GM21619 (cell line): ENCODE measurements around the gene FRS3.
A peak's percentile ranks its signal among the peaks of the same experiment; 100 is the strongest.
"Not testable (repeated sequence)": the region's sequence is repeated elsewhere in the genome, so short reads cannot be mapped to it uniquely, and the experiment has no call there.

ENCODE experiments used
- ATAC-seq: cut with Tn5 transposase; IDR thresholded peaks from one replicate; pipeline ENCODE4 v1.9.1; 2021; ENCODE audit not compliant: unreplicated experiment

The FRS3 gene, protein sequence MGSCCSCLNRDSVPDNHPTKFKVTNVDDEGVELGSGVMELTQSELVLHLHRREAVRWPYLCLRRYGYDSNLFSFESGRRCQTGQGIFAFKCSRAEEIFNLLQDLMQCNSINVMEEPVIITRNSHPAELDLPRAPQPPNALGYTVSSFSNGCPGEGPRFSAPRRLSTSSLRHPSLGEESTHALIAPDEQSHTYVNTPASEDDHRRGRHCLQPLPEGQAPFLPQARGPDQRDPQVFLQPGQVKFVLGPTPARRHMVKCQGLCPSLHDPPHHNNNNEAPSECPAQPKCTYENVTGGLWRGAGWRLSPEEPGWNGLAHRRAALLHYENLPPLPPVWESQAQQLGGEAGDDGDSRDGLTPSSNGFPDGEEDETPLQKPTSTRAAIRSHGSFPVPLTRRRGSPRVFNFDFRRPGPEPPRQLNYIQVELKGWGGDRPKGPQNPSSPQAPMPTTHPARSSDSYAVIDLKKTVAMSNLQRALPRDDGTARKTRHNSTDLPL

DNA sequence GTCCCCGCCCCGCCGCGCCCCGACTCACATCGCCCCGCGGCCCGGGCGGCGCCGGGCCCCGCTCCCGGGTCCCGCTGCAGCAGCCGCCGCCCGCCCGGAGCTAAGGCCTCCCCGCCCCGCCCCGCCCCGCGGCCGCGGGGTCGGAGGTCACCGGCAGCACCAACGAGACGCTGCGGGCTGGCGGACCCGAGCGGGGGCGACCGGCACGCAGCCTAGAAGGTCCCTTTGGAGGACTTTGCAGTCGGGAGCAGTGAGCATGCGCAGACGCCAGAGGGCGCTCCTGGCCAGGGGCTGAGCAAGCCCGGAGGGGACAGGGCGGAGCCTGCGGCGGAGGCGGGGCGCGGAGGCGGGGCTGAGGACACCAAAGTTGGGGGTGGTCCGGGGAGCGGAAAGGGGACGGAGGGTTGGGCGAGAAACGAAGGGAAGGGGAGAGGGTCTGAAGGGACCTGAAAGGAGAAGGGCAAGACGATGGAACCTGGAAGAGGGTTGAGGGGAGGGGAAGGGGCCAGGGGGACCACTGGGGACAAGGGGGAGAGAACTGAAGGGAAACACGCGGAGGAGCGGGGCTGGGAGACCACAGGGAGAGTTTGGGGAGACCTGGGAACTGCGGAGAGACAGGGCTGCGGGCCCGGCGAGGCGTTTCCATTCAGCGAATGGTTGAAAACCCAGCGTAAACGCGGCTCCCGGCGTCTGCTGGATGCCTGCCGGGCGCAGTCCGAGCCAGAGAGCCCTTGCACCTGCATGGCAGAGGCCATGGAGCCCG is at the start of gene FRS3:
Gene FRS3 (minus strand): TSS at position 113 of the 763 bp plus-strand sequence. CDS start 2,913 bp downstream, outside the sequence.
- ATAC-seq: peak; percentile 85

DNA sequence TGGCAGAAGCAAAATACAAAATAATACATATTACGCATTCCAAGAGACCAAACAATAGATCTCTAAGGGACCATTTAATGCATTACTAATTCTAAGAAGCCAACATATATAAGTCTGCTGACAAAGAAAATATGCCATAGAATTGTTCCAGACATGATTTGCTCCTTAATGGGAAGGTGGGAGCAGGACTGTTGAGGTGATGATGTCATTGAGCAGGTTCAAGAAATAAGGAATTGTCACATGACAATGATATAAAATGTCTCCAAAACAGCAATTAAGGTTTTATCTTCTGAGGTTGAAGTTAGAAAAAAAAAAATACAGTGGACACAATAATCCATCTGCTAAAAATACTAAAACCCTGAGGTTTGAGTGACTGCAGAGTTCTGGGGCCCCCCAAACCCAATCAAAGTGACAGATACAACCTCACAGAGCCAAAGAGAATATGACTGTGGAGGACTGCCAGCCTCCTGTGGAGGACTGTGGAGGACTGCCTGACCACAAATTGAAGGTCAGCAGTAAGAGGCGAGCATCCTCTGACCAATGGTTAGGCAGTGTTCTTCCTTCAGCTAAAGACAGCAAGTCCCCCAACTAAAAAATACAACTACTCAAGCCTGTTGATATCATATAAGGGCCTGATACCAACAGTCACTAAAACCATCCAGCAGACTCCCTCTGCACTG is 46.8 kb upstream of the FRS3 start:
- no peak for ATAC-seq

DNA sequence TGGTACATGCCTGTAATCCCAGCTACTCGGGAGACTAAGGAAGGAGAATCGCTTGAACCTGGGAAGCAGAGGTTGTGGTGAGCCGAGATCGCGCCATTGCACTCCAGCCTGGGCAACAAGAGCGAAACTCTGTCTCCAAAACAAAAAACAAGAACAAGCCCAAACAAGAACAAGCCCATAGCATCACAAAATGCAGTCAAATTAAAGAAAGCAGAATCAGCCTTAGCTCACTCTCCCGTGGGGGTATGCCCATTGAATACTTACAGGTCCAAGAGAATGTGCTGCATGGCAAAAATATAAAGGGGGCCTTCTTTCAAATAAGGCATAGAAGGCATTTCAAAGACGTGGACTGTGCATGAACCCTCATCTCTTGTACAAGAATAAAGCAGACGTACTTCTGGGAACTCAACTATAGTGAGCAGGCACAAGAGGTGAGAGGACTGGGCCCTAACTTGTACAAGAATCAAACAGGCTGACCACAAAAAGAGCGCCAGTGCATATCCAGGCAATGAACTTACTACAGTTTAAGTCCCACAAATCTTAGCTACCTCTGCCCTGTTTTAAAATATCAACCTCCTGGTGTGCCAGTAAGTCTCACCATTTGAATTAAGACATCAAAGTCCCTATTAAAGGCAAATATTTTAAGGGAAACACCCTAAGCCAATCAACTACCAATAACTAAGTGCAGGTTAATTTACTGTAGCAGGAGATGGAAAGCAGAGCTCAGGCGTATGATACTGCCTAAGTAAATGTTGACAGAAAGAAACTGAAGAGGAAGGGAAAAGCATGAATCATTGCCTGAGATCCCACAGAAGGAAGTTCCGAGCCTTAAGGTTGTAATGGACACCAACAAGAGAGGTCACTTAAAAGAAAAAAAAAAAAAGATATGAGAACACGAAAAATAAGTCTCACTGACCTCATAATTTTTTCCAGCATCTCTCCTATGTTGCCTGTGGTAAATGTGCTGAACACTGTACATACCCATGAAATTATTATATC is 45.2 kb upstream of the FRS3 start:
- ATAC-seq: no peak

DNA sequence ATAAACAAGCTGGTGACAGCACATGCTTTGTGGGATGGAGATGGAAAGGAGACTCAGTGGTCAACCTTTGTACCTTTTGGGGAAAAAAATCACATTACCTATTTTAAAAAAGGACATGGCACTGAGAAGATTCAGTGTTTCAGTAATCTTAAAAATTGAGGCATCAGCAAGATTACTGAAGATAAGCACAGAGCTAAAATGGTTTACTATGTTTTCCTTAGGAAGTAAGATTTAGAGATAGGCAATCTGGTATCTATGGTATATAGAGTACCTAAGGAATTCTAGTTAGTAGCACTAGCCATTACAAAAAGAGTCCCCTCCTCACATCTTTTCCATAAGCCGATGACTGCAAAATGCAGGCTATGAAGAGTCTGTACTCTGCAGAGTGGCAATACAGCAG is 43.5 kb upstream of the FRS3 start:
- no peak for ATAC-seq

DNA sequence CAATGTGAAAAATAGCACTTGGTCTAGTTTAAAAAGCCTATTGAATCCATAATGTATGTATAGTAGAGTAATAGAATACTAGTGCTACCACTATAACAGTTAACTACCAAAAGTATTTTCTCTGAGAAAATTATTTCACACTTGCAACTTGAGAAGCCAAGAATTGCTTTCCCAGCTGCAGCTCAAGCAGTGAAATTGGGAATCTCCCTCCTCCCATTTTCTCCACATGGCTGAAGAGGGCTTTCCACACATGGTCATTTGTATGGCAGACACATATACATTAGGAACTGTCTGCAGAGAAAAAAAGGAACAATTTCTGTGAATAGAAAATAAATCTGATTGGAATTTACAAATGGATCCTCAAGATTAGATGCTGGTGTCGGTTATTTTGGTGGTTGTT is 42.3 kb upstream of the FRS3 start:
- no peak for ATAC-seq

DNA sequence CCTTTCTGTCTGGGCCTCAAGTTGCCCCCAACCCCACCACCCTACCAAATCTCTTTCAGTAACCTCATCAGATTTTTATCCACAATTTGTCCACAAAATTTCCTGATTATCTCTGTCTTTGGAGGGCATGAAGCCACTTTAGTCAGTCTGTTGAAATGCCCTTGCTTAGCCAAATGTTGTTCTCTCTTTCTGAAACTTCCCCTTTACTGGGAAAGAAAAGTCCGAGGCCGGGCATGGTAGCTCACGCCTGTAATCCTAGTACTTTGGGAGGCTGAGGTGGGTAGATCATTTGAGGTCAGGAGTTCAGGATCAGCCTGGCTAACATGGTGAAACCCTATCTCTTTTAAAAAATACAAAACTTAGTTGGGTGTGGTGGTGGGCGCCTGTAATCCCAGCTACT is 41.6 kb upstream of the FRS3 start:
- no peak for ATAC-seq

DNA sequence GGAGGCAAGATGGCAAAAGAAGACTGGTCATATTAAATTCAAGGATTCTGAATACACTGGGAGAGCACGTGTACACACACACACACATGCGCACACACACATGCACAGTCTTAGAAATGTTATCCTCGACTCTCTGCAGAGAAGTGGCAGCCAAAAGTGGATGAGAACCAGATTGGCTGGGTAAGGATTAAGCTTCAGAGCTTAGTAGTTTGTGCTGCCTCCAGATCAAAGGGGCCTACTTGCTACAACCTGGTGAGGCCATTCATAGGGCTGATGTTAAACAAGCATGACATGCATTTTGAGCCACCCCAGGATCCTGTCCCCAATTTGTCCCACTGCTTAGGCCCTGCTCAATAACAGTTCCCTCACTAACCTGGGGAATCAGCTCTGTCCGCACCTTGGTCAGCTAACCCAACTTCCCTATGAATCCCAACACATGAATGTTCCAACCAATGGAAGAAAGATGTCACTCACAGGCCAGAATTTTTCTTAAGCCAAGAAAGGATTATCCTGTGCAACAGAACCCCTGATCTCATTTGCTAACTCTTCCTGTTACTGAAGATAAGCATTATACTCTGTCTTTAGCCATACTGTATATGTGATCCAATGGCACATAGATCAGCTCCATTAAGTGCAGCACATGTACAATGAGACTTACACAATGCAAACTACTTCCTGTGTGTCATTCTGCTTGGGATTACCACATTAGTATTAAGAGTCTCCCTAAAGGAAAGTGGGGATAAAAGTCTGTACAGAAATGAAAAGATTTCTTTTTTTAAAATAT is 38.8 kb upstream of the FRS3 start:
- ATAC-seq: no peak

DNA sequence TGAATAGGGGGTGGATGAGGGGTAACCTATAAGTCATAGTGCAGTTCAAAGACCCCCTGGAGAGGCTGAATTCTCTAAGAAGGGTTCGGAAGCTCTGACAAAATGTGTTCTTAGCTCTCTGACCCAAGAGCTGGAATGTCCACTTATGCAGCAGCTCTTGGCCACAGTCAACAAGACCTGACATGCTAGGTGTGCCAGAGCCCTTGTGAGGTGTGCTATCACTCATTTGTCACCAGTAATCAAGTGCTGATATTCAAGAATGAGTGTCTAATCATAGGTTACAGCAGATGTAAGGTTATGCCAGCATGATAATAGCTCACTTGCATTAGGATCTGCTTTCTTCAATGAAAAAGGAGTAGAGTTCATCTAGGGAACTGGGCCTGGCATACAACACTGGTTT is 35.9 kb upstream of the FRS3 start:
- no peak for ATAC-seq

DNA sequence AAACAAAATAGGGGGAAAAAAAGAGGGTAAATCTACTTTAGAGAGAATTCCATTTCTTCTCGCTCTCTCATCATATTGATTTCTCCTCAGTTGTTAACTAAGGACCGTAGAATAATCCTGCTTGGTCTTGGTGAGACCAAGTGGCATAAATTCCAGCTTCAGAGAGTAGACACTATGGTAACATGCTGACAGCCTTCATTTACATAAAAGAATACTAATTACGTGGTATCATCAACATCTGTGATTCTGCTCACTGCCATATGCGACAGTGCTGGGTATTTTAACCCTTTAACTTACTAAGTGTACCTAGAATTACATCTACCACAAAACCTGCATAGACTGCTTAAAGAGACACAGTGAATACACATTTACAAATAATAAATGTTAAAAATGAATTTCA is 34.9 kb upstream of the FRS3 start:
- no peak for ATAC-seq

DNA sequence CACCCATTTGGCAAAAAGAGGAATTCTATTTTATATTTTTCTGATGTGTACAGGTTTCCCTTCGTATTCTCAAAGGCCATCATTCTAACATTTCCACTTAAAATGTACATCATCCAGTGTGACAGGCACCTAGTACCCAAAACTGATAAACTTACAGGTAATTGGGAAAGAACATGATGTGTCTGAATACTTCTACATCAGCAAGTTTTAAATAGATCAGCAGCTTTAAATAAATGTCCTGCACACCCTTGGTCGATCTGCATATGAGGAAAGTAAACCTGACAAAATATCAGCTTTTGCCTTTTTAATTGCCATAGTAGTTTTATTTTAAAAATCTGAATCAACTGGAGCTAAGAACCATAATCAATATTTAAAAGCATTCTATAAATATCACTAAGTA is 34.3 kb upstream of the FRS3 start:
- ATAC-seq: no peak

DNA sequence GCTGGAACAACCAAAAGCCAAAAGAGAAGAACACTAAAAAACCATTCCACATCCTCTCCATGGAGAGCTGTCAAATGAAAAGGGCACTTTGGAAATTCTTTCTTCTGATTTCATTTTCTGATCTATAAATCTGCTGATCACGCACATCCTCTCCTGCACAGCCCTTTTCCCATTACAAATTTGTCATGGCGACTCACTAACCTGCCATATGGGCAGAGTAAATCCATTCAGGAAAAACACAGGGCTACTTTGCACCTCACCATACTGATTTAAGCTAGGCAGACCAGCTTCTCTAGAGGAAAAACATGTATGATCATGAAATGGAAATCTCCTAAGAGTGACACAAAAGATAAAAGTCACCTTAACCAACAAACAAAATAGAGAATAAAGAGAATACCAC is 33.8 kb upstream of the FRS3 start:
- ATAC-seq: no peak

DNA sequence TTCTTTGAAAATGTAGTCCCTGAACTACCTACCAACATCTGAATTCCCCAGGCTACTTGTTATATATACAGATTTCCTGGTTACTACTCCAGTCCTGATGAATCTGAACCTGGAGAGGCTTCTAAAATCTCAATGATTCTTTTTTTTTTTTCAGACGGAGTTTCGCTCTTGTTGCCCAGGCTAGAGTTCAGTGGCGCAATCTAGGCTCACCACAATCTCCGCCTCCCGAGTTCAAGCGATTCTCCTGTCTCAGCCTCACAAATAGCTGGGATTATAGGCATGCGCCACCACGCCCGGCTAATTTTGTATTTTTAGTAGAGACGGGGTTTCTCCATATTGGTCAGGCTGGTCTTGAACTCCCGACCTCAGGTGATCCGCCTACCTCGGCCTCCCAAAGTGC is 32.2 kb upstream of the FRS3 start:
- ATAC-seq: not testable (repeated sequence)

DNA sequence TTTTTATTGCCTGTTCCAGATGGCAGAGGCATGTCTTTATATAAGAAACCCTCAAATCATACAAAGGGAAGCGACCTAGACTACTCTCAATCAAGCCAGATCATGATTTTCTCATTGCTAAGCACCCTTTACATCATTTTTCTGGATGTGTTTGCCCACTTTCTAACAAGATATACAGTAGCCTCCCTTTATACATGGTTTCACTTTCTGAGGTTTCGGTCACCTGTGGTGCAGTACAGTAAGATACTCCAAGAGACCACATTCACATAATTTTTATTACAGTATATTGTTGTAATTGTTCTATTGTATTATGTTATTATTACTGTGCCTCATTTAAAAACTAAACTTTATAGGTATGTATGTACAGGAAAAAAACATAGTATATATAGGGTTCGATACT is 31.4 kb upstream of the FRS3 start:
- ATAC-seq: no peak

DNA sequence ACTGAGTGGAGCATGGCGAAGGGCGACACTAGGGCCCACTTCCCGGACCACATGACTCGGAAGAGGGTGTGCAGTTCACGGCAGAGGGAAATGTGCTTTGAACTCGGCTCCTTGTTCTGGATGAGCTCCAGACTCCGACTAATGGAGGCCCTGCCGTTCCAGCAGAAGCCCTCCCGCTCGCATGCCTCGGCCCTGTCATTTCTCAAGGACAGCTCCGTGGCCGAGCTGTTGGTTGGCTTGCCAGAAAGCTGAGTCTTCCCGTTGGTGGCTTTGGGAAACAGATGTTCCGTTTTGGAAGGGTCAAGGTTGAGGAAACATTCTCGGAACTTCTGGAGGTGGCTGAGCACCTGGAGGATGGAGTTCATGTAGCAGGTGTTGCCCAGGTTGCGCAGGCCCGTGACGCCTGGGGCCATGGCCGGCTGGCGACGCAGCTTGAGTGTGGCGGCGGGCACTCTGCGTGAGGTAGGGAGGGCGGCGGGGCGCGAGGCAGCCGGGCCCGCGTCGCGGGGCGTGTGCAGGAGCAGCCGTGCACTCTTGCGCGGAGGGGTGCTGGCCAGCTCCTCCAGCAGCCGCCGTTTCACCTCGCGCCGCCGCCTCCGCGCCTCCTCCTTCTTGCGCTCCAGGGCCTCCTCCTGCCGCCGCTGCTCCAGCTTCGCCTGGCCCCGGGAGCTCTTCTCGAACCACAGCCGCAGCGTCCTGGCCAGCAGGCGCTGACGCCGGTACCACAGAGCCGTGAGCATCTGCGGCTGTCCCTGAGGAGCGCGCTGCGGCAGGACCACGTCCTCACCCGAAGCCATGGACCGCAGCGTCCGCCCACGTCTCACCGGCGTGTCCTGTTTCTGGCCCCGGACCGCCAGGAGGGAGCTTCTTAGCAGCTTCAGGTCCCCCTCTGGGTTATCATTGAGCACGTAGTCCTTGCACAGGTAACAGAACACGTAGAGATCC is 26.4 kb upstream of the FRS3 start:
- ATAC-seq: no peak

DNA sequence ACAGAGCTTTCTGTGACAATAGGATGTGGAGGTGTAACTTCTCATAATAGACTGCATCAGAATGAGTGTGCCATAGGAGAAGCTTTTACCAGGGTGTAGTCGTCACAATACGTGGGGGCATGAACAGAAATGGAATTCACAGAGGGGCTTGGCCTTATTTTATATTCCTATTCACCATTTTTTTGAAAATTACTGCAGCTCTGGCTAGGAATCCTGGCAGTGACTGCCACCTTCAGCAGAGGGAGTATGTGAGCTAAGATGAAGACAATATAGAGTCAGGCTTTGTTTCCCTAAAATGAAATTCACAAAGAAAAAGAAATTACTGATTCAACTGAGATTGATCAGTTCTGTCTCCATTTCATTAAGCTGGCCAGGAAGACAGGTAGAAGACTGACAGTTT is 21.7 kb upstream of the FRS3 start:
- ATAC-seq: no peak

DNA sequence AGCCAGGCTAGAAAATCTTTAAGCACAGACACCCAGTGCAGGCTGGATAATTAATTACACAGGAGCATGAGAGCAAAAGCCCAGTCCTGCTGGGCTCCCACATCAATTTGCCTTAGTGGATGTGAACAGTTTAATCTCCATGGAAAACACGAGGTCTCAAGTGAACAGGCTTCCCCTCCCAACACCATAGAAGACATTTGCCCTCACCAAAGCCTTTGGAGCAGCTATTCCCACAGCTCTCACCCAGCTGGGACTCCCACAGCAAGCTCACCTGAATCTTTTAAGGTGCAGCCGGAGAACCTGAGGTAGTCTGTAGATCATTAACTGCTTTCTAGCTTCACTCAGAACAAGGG is 19.8 kb upstream of the FRS3 start:
- no peak for ATAC-seq

DNA sequence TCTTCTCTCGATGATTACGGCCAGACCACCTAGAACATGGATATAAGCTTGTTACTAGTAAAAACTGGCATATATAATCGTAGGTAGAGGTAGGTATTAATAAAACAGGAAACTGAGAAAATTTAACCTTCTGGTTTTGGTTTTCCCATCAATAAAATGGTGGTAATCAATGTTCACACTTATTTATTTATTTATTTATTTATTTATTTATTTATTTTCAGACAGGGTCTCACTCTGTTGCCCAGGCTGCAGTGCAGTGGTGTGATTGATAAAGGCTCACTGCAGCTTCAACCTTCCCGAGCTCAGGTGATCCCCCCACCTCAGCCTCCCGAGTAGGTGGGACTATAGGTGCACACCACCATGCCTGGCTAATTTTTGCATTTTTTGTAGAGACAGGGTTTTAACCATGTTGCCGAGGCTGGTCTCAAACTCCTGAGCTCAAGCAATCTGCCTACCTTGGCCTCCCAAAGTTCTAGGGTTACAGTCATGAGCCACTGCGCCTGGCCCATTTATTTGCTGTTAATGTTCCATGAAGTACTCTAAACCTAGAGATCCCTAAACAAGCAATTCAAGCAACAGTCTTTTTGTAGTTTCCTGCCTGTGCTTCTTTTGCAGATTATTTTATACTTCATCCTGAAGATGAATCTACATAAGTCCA is 19.3 kb upstream of the FRS3 start:
- no peak for ATAC-seq

DNA sequence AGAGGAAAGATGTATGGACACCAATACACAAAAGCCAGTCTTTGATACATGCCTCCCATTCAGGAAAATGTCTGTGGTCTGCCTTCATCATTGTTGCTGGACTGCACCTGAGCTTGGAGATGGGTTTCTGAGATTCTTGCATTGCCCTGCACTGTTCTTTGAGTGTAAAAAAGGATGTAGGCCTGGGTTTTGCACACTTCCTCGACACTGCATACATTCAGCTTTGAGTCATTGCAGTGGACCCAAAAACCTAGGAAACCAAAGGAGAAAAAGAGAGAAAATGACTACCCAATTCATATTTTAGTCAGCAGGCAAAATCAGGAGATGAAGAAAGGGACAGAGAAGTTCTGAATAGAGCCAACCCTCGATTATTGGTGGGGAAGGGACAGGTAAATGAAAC is 16.8 kb upstream of the FRS3 start:
- ATAC-seq: no peak
